ENCODE measurements around the gene HOXA2. TPM values are rescaled to one million over a fixed set of nuclear protein-coding genes. Genes with fewer than 3 reads are reported as not detected.

The HOXA2 gene
- total and polyA plus RNA-seq, 2 of the 8 experiments (the other 6 are each of a cell fraction or from before 2014, with no cell fraction given): not detected

- TF ChIP-seq CHD7 (IDR thresholded peaks at IDR 0.05; ENCODE audit: insufficient replicate concordance, low read length) (no peak), TCF12 (IDR thresholded peaks at IDR 0.05; ENCODE audit: low read depth, low read length) (no peak), MAFK (IDR thresholded peaks at IDR 0.05; ENCODE audit: low read depth, low read length) (no peak), POU5F1 (IDR thresholded peaks at IDR 0.05; ENCODE audit: low read depth, low read length) (no peak), CBX8 (IDR thresholded peaks at IDR 0.05; ENCODE audit: borderline replicate concordance, low read depth, low read length) (no peak), EGR1 (IDR thresholded peaks at IDR 0.05; ENCODE audit: borderline replicate concordance, low read depth, low read length) (0 out of 2 replicates have a peak, but pooled peaks have one; percentile 11), TEAD4 (IDR thresholded peaks at IDR 0.05; ENCODE audit: low read depth, low read length) (no peak)
Measured at GRCh38 chr7:27130540-27131389, 28.3 kb upstream of the HOXA2 start, which contains the start of gene HOXA4 (continued).
